ENCODE measurements around the gene RNF166.

Gene RNF166

DNA sequence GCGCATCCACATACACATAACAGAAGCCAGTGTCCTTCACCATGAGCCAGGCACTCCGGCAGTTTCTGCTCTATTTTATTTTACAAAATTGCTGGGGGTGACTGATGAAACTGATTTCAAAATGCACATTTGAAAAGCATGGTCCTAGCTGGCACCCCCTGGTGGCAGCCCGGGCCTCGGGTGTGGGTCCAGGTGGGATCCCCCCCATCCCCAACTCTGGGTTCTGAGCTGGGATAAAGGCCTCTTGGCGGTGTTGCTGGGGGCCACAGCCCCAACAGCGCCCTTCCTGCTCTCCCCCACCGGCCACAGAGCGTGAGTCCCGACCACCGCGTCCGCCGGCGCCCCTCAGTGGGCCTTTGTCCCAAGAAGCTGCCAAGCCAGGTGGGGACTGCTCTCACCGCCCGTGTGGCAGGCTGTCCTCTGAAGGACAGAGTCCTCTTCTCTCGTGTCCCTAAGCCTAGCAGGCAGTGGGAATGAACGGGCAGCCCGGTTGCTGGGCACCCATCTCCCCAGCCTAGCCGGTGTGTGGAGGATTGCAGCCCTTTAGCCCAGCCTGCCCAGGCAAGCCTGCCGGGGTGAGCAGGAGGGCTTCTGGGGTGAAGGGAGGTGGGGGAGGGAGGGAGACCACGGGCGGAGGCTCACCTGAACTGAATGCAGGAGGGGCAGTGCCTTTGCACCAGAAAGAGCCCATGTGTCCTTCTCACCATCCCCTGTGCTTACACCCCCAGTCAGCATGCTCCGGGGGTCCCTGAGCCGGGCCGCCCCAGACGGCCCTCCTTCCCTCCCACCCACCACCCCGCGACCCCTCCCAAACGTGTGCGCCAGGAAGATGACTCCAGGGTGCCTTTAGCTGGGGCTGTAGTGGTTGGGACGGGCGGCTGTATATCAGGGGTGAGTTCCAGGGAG is 20.8 kb downstream of the RNF166 start:
- H3K4me1 ChIP-seq (ENCODE audit: control insufficient read depth in 5 of 5, insufficient read depth in 5 of 5, low read length in 5 of 5) = peaks cover 0 to 42% (median 34%) of the 10 kb centered on the region in 5 donors
- peaks cover 21 to 60% (median 44%) of the 10 kb centered on the region in 5 donors for H3K27me3 ChIP-seq (ENCODE audit: control insufficient read depth in 5 of 5, insufficient read depth in 4 of 5, low read length in 5 of 5)
- H3K4me3 ChIP-seq (ENCODE audit: low read depth in 1 of 5, low read length in 5 of 5) = peak overlapping the region in 3 of 5 donors; percentile 53 to 68 (median 61)
- no peaks in the 10 kb centered on the region for H3K36me3 ChIP-seq (ENCODE audit: control insufficient read depth in 5 of 5, insufficient read depth in 5 of 5, low read length in 5 of 5)
- H3K9me3 ChIP-seq (ENCODE audit: control insufficient read depth in 5 of 5, low read length in 5 of 5) = no peaks in the 10 kb centered on the region
- H3K9ac ChIP-seq (ENCODE audit: low read length in 5 of 5) = peak overlapping the region in 3 of 5 donors; percentile 30 to 41 (median 39)
- no peak overlapping the region for H3K27ac ChIP-seq (ENCODE audit: low read depth, low read length)

- Histone ChIP-seq H3K9ac (ENCODE audit: low read length in 5 of 5) (no peak overlapping the region), H3K27me3 (ENCODE audit: control insufficient read depth in 5 of 5, insufficient read depth in 4 of 5, low read length in 5 of 5) (peaks cover 22 to 56% (median 40%) of the 10 kb centered on the region in 5 donors), H3K27ac (ENCODE audit: low read depth, low read length) (no peak overlapping the region), H3K9me3 (ENCODE audit: control insufficient read depth in 5 of 5, low read length in 5 of 5) (no peaks in the 10 kb centered on the region), H3K4me1 (ENCODE audit: control insufficient read depth in 5 of 5, insufficient read depth in 5 of 5, low read length in 5 of 5) (peaks cover 0 to 42% (median 34%) of the 10 kb centered on the region in 5 donors), H3K36me3 (ENCODE audit: control insufficient read depth in 5 of 5, insufficient read depth in 5 of 5, low read length in 5 of 5) (no peaks in the 10 kb centered on the region), H3K4me3 (ENCODE audit: low read depth in 1 of 5, low read length in 5 of 5) (no peak overlapping the region)
Measured at GRCh38 chr16:88684569-88685155, 21.5 kb downstream of the RNF166 start.

DNA sequence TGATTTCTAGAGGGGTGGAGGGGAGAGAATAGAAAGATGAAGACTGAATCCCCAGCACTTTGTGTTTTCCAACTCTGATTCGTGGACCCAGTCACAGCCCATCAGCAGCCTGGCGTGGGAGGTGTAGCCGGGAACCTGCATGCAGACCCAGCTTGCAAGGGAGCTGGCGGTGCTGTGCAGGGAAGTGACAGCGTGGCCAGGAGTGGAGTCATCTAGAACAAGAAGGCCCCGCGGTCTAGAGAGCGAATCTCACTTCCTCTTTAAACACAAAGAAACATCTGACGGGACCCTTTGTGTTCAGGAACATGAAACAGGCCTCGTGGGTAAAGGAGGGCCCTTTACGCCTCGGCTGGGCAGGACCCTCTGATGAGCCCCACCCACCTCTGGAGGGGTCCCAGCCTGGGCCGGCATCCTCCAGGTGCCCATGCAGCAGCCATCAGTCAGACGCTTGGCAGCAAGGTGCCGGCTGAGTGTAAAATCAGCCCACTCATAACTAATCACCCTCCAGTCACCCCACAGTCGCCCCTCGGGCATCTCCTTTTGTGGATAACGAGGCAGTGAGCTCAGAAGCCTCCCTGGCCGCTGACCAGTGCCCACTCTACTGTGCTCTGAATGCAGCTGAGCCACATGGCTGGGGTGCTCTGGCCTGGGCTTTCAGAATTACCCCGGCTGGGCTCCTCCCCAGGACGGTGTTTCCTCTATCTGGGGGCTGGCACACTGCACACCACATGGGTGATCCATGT is 24.3 kb downstream of the RNF166 start:
- no peak overlapping the region for H3K4me3 ChIP-seq (ENCODE audit: low read depth in 1 of 5, low read length in 5 of 5)
- peaks cover 0 to 4% (median 0%) of the 10 kb centered on the region in 5 donors for H3K36me3 ChIP-seq (ENCODE audit: control insufficient read depth in 5 of 5, insufficient read depth in 5 of 5, low read length in 5 of 5)
- H3K4me1 ChIP-seq (ENCODE audit: control insufficient read depth in 5 of 5, insufficient read depth in 5 of 5, low read length in 5 of 5) = peaks cover 0 to 47% (median 30%) of the 10 kb centered on the region in 5 donors
- H3K9me3 ChIP-seq (ENCODE audit: control insufficient read depth in 5 of 5, low read length in 5 of 5) = no peaks in the 10 kb centered on the region
- no peak overlapping the region for H3K9ac ChIP-seq (ENCODE audit: low read length in 5 of 5)
- no peak overlapping the region for H3K27ac ChIP-seq (ENCODE audit: low read depth, low read length)
- H3K27me3 ChIP-seq (ENCODE audit: control insufficient read depth in 5 of 5, insufficient read depth in 4 of 5, low read length in 5 of 5) = peaks cover 36 to 56% (median 39%) of the 10 kb centered on the region in 5 donors

DNA sequence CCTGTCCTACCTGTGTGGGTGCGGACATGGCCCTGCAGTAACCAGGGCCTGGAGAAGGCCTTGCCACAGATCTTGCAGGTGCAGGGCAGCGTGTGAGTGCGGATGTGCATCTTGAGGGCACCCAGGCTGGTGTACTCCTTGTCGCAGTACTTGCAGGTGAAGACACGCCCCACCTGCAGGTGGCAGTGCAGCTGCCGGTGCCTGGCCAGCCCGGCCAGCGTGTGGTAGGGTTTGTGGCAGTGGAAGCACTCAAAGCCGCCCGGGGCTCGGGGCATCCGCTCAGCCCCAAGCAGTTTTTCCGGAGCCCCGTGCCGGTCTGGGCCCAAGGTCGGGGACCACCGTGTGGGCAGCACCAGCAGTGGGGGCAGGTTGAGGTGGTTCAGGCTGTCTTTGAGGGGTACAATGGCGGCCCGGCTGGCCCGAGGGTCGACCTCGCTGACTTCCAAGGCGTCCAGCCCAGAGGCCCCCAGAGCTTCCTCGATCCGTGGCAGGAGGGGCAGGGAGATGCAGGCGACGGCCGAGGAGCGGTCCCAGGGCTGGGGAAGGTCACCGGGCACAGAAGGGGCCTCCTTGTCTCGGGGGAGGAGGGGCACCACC is 25.0 kb downstream of the RNF166 start:
- H3K9me3 ChIP-seq (ENCODE audit: control insufficient read depth in 5 of 5, low read length in 5 of 5) = no peaks in the 10 kb centered on the region
- peaks cover 0 to 4% (median 0%) of the 10 kb centered on the region in 5 donors for H3K36me3 ChIP-seq (ENCODE audit: control insufficient read depth in 5 of 5, insufficient read depth in 5 of 5, low read length in 5 of 5)
- H3K27ac ChIP-seq (ENCODE audit: low read depth, low read length) = no peak overlapping the region
- H3K4me1 ChIP-seq (ENCODE audit: control insufficient read depth in 5 of 5, insufficient read depth in 5 of 5, low read length in 5 of 5) = peaks cover 0 to 42% (median 25%) of the 10 kb centered on the region in 5 donors
- H3K9ac ChIP-seq (ENCODE audit: low read length in 5 of 5) = no peak overlapping the region
- H3K4me3 ChIP-seq (ENCODE audit: low read depth in 1 of 5, low read length in 5 of 5) = no peak overlapping the region
- H3K27me3 ChIP-seq (ENCODE audit: control insufficient read depth in 5 of 5, insufficient read depth in 4 of 5, low read length in 5 of 5) = peaks cover 36 to 56% (median 39%) of the 10 kb centered on the region in 5 donors

GRCh38 chr16:88680554-88681083 is 25.6 kb downstream of the RNF166 start:
- no peaks in the 10 kb centered on the region for H3K9me3 ChIP-seq (ENCODE audit: control insufficient read depth in 5 of 5, low read length in 5 of 5)
- H3K36me3 ChIP-seq (ENCODE audit: control insufficient read depth in 5 of 5, insufficient read depth in 5 of 5, low read length in 5 of 5) = peaks cover 0 to 4% (median 2%) of the 10 kb centered on the region in 5 donors
- peaks cover 0 to 36% (median 20%) of the 10 kb centered on the region in 5 donors for H3K4me1 ChIP-seq (ENCODE audit: control insufficient read depth in 5 of 5, insufficient read depth in 5 of 5, low read length in 5 of 5)
- no peak overlapping the region for H3K4me3 ChIP-seq (ENCODE audit: low read depth in 1 of 5, low read length in 5 of 5)
- no peak overlapping the region for H3K9ac ChIP-seq (ENCODE audit: low read length in 5 of 5)
- H3K27me3 ChIP-seq (ENCODE audit: control insufficient read depth in 5 of 5, insufficient read depth in 4 of 5, low read length in 5 of 5) = peaks cover 36 to 54% (median 37%) of the 10 kb centered on the region in 5 donors
- H3K27ac ChIP-seq (ENCODE audit: low read depth, low read length) = no peak overlapping the region

- no peak overlapping the region for H3K27ac ChIP-seq (ENCODE audit: low read depth, low read length)
- peaks cover 0 to 14% (median 9%) of the 10 kb centered on the region in 5 donors for H3K36me3 ChIP-seq (ENCODE audit: control insufficient read depth in 5 of 5, insufficient read depth in 5 of 5, low read length in 5 of 5)
- no peaks in the 10 kb centered on the region for H3K9me3 ChIP-seq (ENCODE audit: control insufficient read depth in 5 of 5, low read length in 5 of 5)
- H3K4me1 ChIP-seq (ENCODE audit: control insufficient read depth in 5 of 5, insufficient read depth in 5 of 5, low read length in 5 of 5) = peaks cover 0 to 27% (median 13%) of the 10 kb centered on the region in 5 donors
- peaks cover 25 to 36% (median 34%) of the 10 kb centered on the region in 5 donors for H3K27me3 ChIP-seq (ENCODE audit: control insufficient read depth in 5 of 5, insufficient read depth in 4 of 5, low read length in 5 of 5)
- H3K4me3 ChIP-seq (ENCODE audit: low read depth in 1 of 5, low read length in 5 of 5) = no peak overlapping the region
- no peak overlapping the region for H3K9ac ChIP-seq (ENCODE audit: low read length in 5 of 5)
Measured at GRCh38 chr16:88678224-88678979, 27.8 kb downstream of the RNF166 start.

DNA sequence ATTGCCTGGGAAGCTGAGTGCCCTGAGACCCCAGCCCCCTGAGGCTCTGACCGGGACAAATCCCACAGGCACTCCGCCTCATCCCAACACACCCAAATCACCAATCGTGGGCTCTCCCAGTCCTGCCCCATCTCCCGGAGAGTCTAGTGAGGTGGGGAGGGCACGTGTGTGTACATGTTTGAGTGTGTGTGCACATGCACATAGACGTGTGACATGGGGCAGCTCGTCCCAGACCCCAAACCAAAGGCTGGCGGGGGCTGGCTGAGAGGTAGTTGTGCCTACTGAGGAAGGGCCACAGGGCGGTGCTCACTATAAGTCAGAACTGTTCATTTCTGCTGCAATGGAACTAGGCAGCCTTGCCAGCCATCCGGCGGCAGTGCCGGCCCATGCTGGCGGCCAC is 28.5 kb downstream of the RNF166 start:
- Histone ChIP-seq H3K27me3 (ENCODE audit: control insufficient read depth in 5 of 5, insufficient read depth in 4 of 5, low read length in 5 of 5) (peaks cover 25 to 36% (median 34%) of the 10 kb centered on the region in 5 donors), H3K27ac (ENCODE audit: low read depth, low read length) (no peak overlapping the region), H3K4me3 (ENCODE audit: low read depth in 1 of 5, low read length in 5 of 5) (no peak overlapping the region), H3K9ac (ENCODE audit: low read length in 5 of 5) (no peak overlapping the region), H3K36me3 (ENCODE audit: control insufficient read depth in 5 of 5, insufficient read depth in 5 of 5, low read length in 5 of 5) (peaks cover 0 to 14% (median 9%) of the 10 kb centered on the region in 5 donors), H3K4me1 (ENCODE audit: control insufficient read depth in 5 of 5, insufficient read depth in 5 of 5, low read length in 5 of 5) (peaks cover 0 to 27% (median 13%) of the 10 kb centered on the region in 5 donors), H3K9me3 (ENCODE audit: control insufficient read depth in 5 of 5, low read length in 5 of 5) (no peaks in the 10 kb centered on the region)

DNA sequence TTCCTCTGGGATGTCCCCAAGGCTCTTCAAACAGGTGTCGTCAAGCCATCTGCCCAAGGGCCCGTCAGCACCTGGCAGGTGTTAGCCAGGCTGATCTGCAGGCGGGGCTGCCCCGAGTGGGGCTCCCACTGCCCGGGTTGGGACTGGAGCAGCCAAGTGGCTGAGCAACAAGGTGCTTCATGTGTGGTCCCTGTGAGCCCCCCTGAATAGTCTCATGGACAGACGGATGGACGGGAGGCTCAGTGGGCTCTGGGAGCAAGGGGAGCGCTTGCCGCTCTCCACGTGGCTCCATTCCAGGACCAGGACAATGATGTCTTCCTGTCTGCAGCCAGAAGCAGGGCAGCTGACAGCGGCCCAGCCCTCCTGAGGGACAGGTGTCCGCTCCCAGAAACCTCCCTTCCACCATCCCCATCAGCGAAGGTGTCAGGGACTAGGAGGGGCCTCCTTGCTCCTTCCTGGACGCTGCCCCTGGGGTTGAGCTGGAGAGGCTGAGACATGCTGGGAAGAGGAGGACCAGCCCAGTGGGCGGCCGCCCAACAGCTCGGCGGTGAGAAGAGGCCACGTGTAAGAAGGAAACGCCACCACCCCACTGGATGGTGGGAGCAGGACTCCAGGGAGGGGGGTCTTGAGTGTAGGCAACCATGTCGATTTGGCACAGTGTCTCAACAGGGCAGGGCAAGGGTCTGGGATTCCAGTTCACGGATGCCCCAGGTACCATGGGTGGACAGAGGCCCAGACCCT is 29.5 kb downstream of the RNF166 start:
- Histone ChIP-seq H3K9ac (ENCODE audit: low read length in 5 of 5) (no peak overlapping the region), H3K27ac (ENCODE audit: low read depth, low read length) (no peak overlapping the region), H3K4me3 (ENCODE audit: low read depth in 1 of 5, low read length in 5 of 5) (no peak overlapping the region), H3K36me3 (ENCODE audit: control insufficient read depth in 5 of 5, insufficient read depth in 5 of 5, low read length in 5 of 5) (peaks cover 0 to 18% (median 9%) of the 10 kb centered on the region in 5 donors), H3K27me3 (ENCODE audit: control insufficient read depth in 5 of 5, insufficient read depth in 4 of 5, low read length in 5 of 5) (peaks cover 18 to 29% (median 27%) of the 10 kb centered on the region in 5 donors), H3K4me1 (ENCODE audit: control insufficient read depth in 5 of 5, insufficient read depth in 5 of 5, low read length in 5 of 5) (peaks cover 0 to 21% (median 6%) of the 10 kb centered on the region in 5 donors), H3K9me3 (ENCODE audit: control insufficient read depth in 5 of 5, low read length in 5 of 5) (no peaks in the 10 kb centered on the region)
